Measurements from ENCODE around the gene NLRC5.
"Not testable (repeated sequence)": the region's sequence is repeated elsewhere in the genome, so short reads cannot be mapped to it uniquely, and the experiment has no call there.

Gene NLRC5

DNA sequence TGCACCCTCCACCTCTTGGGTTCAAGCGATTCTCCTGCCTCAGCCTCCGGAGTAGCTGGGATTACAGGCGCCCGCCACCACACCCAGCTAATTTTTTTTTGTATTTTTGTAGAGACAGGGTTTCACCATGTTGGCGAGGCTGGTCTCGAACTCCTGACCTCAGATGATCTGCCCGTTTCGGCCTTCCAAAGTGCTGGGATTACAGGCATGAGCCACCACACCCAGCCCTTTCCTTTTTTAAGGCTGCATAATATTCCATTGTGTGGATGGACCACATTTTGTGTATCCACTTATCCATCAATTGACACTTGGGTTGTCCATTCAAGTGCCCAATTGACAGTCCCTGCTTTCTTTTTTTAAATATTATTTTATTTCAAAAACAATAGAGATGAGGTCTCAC lies 73.8 kb downstream of the NLRC5 start:
- not testable (repeated sequence) for H3K36me3 ChIP-seq (replicated peaks in 1 of 2; ENCODE audit: control insufficient read depth in 2 of 2, insufficient read depth in 2 of 2, low read length in 2 of 2); H4K8ac ChIP-seq (ENCODE audit: low read depth, low read length); DNase-seq (ENCODE audit: low spot score); H2BK120ac ChIP-seq (ENCODE audit: low read depth, low read length); H4K91ac ChIP-seq (ENCODE audit: low read depth, low read length, poor library complexity); H3K4me2 ChIP-seq (ENCODE audit: insufficient read depth, low read length, poor library complexity, severe bottlenecking); H3K4ac ChIP-seq (ENCODE audit: low read length); H3K4me3 ChIP-seq (ENCODE audit: low read length in 2 of 2); H3K18ac ChIP-seq (ENCODE audit: low read length); H3K27ac ChIP-seq (replicated peaks; ENCODE audit: low read length); H3K4me1 ChIP-seq (ENCODE audit: control insufficient read depth in 2 of 2, insufficient read depth in 1 of 2, low read depth in 1 of 2, low read length in 2 of 2); H2BK5ac ChIP-seq (ENCODE audit: low read length); H2BK15ac ChIP-seq (ENCODE audit: low read length); H3K9ac ChIP-seq (ENCODE audit: low read depth, low read length, poor library complexity); H2AFZ ChIP-seq (ENCODE audit: low read length); H3K14ac ChIP-seq (ENCODE audit: low read length); H2AK5ac ChIP-seq (ENCODE audit: low read depth, low read length); H3K23ac ChIP-seq (ENCODE audit: low read depth, low read length, poor library complexity); H2BK12ac ChIP-seq (ENCODE audit: low read length); H3K79me1 ChIP-seq (ENCODE audit: low read depth, low read length); H3K9me3 ChIP-seq (replicated peaks in 1 of 2; ENCODE audit: control insufficient read depth in 2 of 2, insufficient read depth in 1 of 2, low read depth in 1 of 2, low read length in 2 of 2)
- WGBS, 2 donors (ENCODE audit: extremely low coverage in 2 of 2, insufficient read length in 2 of 2, insufficient replicate concordance in 1 of 2), result no CpG with 5 or more reads among the region's 8 CpGs
- peaks cover 0 to 34% (median 0%) of the 10 kb centered on the region in 3 experiments for H3K27me3 ChIP-seq (ENCODE audit: control insufficient read depth in 3 of 3, insufficient read depth in 3 of 3, low read depth in 1 of 3, low read length in 3 of 3)

DNA sequence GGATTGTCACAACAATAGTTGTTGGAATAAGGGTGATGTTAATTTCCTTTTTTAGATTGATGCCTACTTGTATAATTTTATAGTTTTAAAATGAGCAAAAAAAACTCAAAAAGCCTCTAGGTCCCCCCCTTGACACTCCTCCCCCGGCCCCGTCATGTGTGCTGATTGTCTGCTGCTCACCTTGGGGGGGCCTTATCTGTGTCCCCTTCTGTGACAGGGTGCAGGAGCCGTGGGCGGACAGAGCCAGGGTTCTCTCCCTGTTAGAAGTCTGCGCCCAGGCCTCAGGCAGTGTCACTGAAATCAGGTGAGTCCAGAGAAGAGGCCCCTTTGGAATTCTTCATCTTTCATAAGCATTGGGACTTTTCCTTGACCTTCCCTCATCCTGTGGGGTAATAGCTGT lies 75.6 kb downstream of the NLRC5 start:
- no CpG with 5 or more reads among the region's 5 CpGs for WGBS, 2 donors (ENCODE audit: extremely low coverage in 2 of 2, insufficient read length in 2 of 2, insufficient replicate concordance in 1 of 2)

DNA sequence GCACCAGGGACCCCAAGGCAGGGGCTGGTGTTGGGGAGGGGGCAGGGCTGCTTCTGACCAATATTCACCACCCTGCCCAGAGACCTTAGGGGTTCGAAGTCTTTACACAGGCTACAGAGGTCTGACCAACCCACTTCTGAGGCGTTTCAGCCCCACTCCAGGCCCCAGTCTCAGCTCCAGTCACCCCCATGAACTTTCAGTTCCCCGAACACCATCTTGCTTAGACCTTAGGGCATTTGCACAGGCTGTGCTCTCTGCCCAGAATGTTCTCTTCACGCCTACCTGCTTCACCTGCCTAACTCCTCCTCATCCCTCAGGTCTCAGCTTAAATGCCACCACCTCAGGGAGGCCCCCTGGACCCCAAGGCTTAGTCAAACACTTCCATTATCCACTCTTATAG lies 77.3 kb downstream of the NLRC5 start:
- Histone ChIP-seq H4K91ac (ENCODE audit: low read depth, low read length, poor library complexity) (no peak overlapping the region), H3K27me3 (ENCODE audit: control insufficient read depth in 3 of 3, insufficient read depth in 3 of 3, low read depth in 1 of 3, low read length in 3 of 3) (peaks cover 0 to 41% (median 0%) of the 10 kb centered on the region in 3 experiments), H3K79me1 (ENCODE audit: low read depth, low read length) (no peaks in the 10 kb centered on the region), H4K8ac (ENCODE audit: low read depth, low read length) (no peak overlapping the region), H2BK12ac (ENCODE audit: low read length) (no peak overlapping the region), H2BK15ac (ENCODE audit: low read length) (no peak overlapping the region), H3K27ac (replicated peaks; ENCODE audit: low read length) (no peak overlapping the region), H2BK120ac (ENCODE audit: low read depth, low read length) (no peak overlapping the region), H3K18ac (ENCODE audit: low read length) (no peak overlapping the region), H3K4me2 (ENCODE audit: insufficient read depth, low read length, poor library complexity, severe bottlenecking) (no peak overlapping the region), H3K9ac (ENCODE audit: low read depth, low read length, poor library complexity) (no peak overlapping the region), H2AFZ (ENCODE audit: low read length) (no peak overlapping the region), H3K36me3 (replicated peaks in 1 of 2; ENCODE audit: control insufficient read depth in 2 of 2, insufficient read depth in 2 of 2, low read length in 2 of 2) (no peaks in the 10 kb centered on the region), H3K14ac (ENCODE audit: low read length) (no peak overlapping the region), H3K4ac (ENCODE audit: low read length) (no peak overlapping the region), H3K23ac (ENCODE audit: low read depth, low read length, poor library complexity) (no peak overlapping the region), H3K9me3 (replicated peaks in 1 of 2; ENCODE audit: control insufficient read depth in 2 of 2, insufficient read depth in 1 of 2, low read depth in 1 of 2, low read length in 2 of 2) (no peaks in the 10 kb centered on the region), H2BK5ac (ENCODE audit: low read length) (no peak overlapping the region), H3K4me3 (ENCODE audit: low read length in 2 of 2) (no peak overlapping the region), H3K4me1 (ENCODE audit: control insufficient read depth in 2 of 2, insufficient read depth in 1 of 2, low read depth in 1 of 2, low read length in 2 of 2) (peaks cover 0 to 8% of the 10 kb centered on the region in 2 donors), H2AK5ac (ENCODE audit: low read depth, low read length) (no peak overlapping the region)
- WGBS, 2 donors (ENCODE audit: extremely low coverage in 2 of 2, insufficient read length in 2 of 2, insufficient replicate concordance in 1 of 2), result no CpG with 5 or more reads among the region's 4 CpGs
- DNase-seq (ENCODE audit: low spot score), result no peak

More for the DNA sequence above, 75.6 kb downstream of the NLRC5 start:
- no peaks in the 10 kb centered on the region for H3K9me3 ChIP-seq (replicated peaks in 1 of 2; ENCODE audit: control insufficient read depth in 2 of 2, insufficient read depth in 1 of 2, low read depth in 1 of 2, low read length in 2 of 2)
- no peak overlapping the region for H3K27ac ChIP-seq (replicated peaks; ENCODE audit: low read length)
- no peaks in the 10 kb centered on the region for H3K36me3 ChIP-seq (replicated peaks in 1 of 2; ENCODE audit: control insufficient read depth in 2 of 2, insufficient read depth in 2 of 2, low read length in 2 of 2)
- H2BK120ac ChIP-seq (ENCODE audit: low read depth, low read length), result no peak overlapping the region
- peaks cover 2% of the 10 kb centered on the region for H3K79me1 ChIP-seq (ENCODE audit: low read depth, low read length)
- H3K18ac ChIP-seq (ENCODE audit: low read length), result peak overlapping the region; percentile 23
- no peak overlapping the region for H2AFZ ChIP-seq (ENCODE audit: low read length)
- no peak overlapping the region for H3K9ac ChIP-seq (ENCODE audit: low read depth, low read length, poor library complexity)
- H3K4ac ChIP-seq (ENCODE audit: low read length), result no peak overlapping the region
- no peak overlapping the region for H3K23ac ChIP-seq (ENCODE audit: low read depth, low read length, poor library complexity)
- no peak overlapping the region for H2BK5ac ChIP-seq (ENCODE audit: low read length)
- no peak overlapping the region for H2BK15ac ChIP-seq (ENCODE audit: low read length)
- H3K4me3 ChIP-seq (ENCODE audit: low read length in 2 of 2), result no peak overlapping the region
- no peak overlapping the region for H4K8ac ChIP-seq (ENCODE audit: low read depth, low read length)
- H4K91ac ChIP-seq (ENCODE audit: low read depth, low read length, poor library complexity), result no peak overlapping the region
- no peak overlapping the region for H2AK5ac ChIP-seq (ENCODE audit: low read depth, low read length)
- H3K14ac ChIP-seq (ENCODE audit: low read length), result no peak overlapping the region
- DNase-seq (ENCODE audit: low spot score), result no peak
- H3K4me1 ChIP-seq (ENCODE audit: control insufficient read depth in 2 of 2, insufficient read depth in 1 of 2, low read depth in 1 of 2, low read length in 2 of 2), result peaks cover 0 to 6% of the 10 kb centered on the region in 2 donors
- H3K27me3 ChIP-seq (ENCODE audit: control insufficient read depth in 3 of 3, insufficient read depth in 3 of 3, low read depth in 1 of 3, low read length in 3 of 3), result peaks cover 0 to 42% (median 0%) of the 10 kb centered on the region in 3 experiments
- no peak overlapping the region for H3K4me2 ChIP-seq (ENCODE audit: insufficient read depth, low read length, poor library complexity, severe bottlenecking)
- no peak overlapping the region for H2BK12ac ChIP-seq (ENCODE audit: low read length)

DNA sequence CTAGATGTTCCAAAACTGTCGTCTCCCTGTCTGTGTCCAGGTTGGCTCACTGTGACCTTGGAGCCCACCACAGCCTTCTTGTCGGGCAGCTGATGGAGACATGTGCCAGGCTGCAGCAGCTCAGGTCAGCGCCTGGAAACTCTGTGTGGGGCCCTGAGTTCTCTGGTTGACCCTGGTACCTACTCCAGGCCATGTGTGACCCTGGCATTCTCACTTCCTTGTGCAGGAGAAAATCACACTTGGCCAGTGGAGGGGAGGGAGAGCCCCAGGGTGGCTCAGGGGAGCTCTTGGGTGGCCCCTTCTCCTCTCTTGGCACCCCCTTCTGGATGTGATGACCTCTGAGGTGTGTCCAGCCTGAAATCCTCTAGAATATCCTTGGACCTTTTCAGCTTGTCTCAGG lies 78.0 kb downstream of the NLRC5 start:
- Histone ChIP-seq H3K27me3 (ENCODE audit: control insufficient read depth in 3 of 3, insufficient read depth in 3 of 3, low read depth in 1 of 3, low read length in 3 of 3) (peaks cover 0 to 41% (median 0%) of the 10 kb centered on the region in 3 experiments), H3K4ac (ENCODE audit: low read length) (no peak overlapping the region), H3K36me3 (replicated peaks in 1 of 2; ENCODE audit: control insufficient read depth in 2 of 2, insufficient read depth in 2 of 2, low read length in 2 of 2) (no peaks in the 10 kb centered on the region), H3K27ac (replicated peaks; ENCODE audit: low read length) (no peak overlapping the region), H3K4me3 (ENCODE audit: low read length in 2 of 2) (no peak overlapping the region), H3K9me3 (replicated peaks in 1 of 2; ENCODE audit: control insufficient read depth in 2 of 2, insufficient read depth in 1 of 2, low read depth in 1 of 2, low read length in 2 of 2) (no peaks in the 10 kb centered on the region), H2BK15ac (ENCODE audit: low read length) (no peak overlapping the region), H2AFZ (ENCODE audit: low read length) (no peak overlapping the region), H3K18ac (ENCODE audit: low read length) (no peak overlapping the region), H3K4me1 (ENCODE audit: control insufficient read depth in 2 of 2, insufficient read depth in 1 of 2, low read depth in 1 of 2, low read length in 2 of 2) (peaks cover 0 to 8% of the 10 kb centered on the region in 2 donors), H2BK12ac (ENCODE audit: low read length) (no peak overlapping the region), H3K79me1 (ENCODE audit: low read depth, low read length) (no peaks in the 10 kb centered on the region), H3K9ac (ENCODE audit: low read depth, low read length, poor library complexity) (no peak overlapping the region), H3K23ac (ENCODE audit: low read depth, low read length, poor library complexity) (no peak overlapping the region), H4K8ac (ENCODE audit: low read depth, low read length) (no peak overlapping the region), H3K4me2 (ENCODE audit: insufficient read depth, low read length, poor library complexity, severe bottlenecking) (no peak overlapping the region), H2BK120ac (ENCODE audit: low read depth, low read length) (no peak overlapping the region), H2AK5ac (ENCODE audit: low read depth, low read length) (no peak overlapping the region), H2BK5ac (ENCODE audit: low read length) (no peak overlapping the region), H3K14ac (ENCODE audit: low read length) (no peak overlapping the region), H4K91ac (ENCODE audit: low read depth, low read length, poor library complexity) (no peak overlapping the region)
- WGBS, 2 donors (ENCODE audit: extremely low coverage in 2 of 2, insufficient read length in 2 of 2, insufficient replicate concordance in 1 of 2), result no CpG with 5 or more reads among the region's 3 CpGs
- no peak for DNase-seq (ENCODE audit: low spot score)
